Head of caudate nucleus (tissue), 42 donors: ENCODE results near the gene RTP1.
"Not testable (repeated sequence)": the region's sequence is repeated elsewhere in the genome, so short reads cannot be mapped to it uniquely, and the experiment has no call there.

Experiments used
- DNase-seq, 42 donors: peaks; one replicate each; pipeline versions ENCODE4 v3.0.0 to v3.0.0-alpha.2; 2020 to 2021; ENCODE audit warnings: mixed read lengths in 7 of 42
- intact Hi-C: fragments of 100-400 bp; cut with DNase I; formaldehyde crosslinking; loops from one replicate; pipeline ENCODE4 v1.15.0; 2022

The RTP1 gene

DNA sequence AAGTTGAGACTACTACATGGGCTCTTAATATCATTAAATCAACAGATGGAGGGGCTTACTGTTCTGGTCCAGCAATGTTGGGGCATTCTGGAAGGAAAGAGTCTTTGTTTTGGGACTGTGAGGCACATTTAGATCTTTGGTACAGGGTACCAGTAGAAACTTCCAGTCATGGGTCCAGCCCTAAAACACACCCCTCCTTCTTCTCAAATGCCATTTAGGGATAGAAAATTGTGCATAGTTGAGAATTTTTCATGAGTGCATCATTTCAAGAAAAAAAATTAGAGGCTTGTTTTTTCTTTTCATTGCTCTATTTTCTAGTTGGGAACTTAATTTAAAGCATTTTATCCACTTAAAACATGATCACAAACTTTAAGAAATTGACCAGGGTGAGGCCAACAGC lies 4.1 kb upstream of the RTP1 start:
- intact Hi-C loops = no loop called here
- no peak for DNase-seq

GRCh38 chr3:187196573-187197334 lies 532 bp upstream of the RTP1 start:
- peak in 3 of 42 donors; percentile 13 to 57 (median 55) for DNase-seq
- intact Hi-C loops = no loop called here

GRCh38 chr3:187198490-187198889 lies 1.2 kb downstream of the RTP1 start:
- intact Hi-C loops = no loop called here
- DNase-seq = no peak

GRCh38 chr3:187199463-187200050 lies 2.3 kb downstream of the RTP1 start:
- intact Hi-C loops, DNase-seq: not testable (repeated sequence)

DNA sequence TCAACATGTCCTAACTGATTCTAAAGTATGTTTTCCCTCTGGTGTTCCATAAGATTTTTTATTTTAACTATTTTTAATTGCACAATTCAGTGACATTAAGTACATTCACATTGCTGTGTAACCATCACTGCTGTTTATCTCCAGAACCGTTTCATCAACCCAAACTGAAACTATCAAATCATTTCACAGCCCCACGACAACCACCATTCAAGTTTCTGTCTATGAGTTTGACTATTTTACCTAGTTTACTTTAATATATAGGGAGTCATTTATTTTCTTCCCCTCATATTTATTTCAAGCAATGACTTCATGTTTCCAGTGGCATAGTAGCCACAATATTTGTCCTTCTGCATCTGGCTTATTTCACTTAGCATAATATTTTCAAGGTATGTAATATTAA lies 8.4 kb downstream of the RTP1 start:
- intact Hi-C loops = no loop called here

DNA sequence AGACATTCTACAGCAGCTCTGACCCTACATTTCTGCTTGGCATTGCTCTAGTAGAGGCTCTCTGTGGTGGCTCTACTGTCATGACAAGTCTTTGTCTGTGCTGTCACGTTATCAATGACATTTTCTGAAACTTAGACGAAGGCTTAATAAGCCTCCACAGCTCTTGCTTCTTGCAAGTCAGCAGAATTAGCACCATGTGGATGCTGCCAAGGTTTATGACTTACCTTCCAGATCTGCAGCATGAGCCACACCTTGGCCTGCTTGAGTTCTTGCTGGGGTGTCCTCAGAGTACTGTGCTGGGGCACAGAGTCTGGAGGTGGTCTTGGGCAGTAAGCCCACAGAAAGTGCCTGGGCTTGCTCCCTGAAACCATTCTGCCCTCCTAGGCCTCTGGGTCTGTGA lies 9.8 kb downstream of the RTP1 start:
- intact Hi-C loops = no loop called here
- DNase-seq = no peak

More for the DNA sequence above, 8.4 kb downstream of the RTP1 start:
- no peak for DNase-seq

GRCh38 chr3:187207624-187208023 lies 10.3 kb downstream of the RTP1 start:
- DNase-seq = no peak
- intact Hi-C loops = no loop called here

DNA sequence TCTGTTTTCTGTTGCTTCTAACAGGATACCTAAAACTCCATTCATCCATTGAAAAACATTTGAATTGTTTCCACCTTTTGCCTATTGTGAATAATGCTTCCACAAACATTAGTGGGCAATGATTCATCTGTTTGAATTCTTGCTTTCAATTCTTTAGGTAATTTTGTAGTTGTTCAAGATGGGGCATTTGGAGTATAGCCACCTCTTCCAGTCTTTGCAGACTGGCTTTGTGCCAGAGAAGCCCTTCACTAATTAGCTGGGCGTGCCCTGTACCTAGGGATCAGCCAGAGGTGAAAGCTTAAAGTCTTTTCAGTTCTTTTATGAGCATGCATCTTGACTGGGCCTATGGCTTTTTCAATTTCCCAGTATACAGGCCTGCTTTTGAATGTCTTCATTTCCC lies 10.9 kb downstream of the RTP1 start:
- intact Hi-C loops = no loop called here
- no peak for DNase-seq

- intact Hi-C loops = no loop called here
- DNase-seq = no peak
These were observed 12.2 kb downstream of the RTP1 start for GRCh38 chr3:187209491-187209890.

GRCh38 chr3:187210091-187210490 lies 12.8 kb downstream of the RTP1 start:
- no peak for DNase-seq
- intact Hi-C loops = loop anchor here (10.0 kb wide), 1 partner anchor 85 kb away; the partner anchor contains the start of gene MASP1

GRCh38 chr3:187210545-187211327 lies 13.4 kb downstream of the RTP1 start:
- intact Hi-C loops = loop anchor here (10.0 kb wide), 1 partner anchor 84 kb away; the partner anchor contains the start of gene MASP1
- DNase-seq = peak in 2 of 42 donors; percentile 17

GRCh38 chr3:187211532-187212195 lies 14.4 kb downstream of the RTP1 start:
- DNase-seq = no peak
- intact Hi-C loops = loop anchor here (10.0 kb wide), 1 partner anchor 83 kb away; the partner anchor contains the start of gene MASP1

GRCh38 chr3:187212196-187212545 lies 14.9 kb downstream of the RTP1 start:
- intact Hi-C loops = loop anchor here (10.0 kb wide), 1 partner anchor 83 kb away; the partner anchor contains the start of gene MASP1
- DNase-seq = no peak

DNA sequence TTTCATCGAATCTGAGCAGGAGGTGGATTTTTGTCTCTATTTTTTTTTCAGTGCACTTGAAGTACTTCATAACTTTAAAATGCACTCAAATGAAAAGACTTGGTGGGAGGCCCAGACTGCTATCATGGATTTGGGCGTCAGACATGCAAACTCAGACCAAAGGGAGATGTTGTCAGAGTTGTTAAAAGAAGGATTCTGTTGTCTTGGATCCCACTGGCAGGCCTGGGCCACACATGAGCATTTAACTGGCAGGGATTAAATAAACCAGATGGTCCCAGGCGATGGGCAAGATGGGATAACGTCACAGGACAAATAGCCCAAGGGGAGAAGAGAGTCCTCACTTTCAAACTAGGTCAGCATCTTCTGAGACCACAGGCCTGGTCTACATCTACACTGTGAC lies 15.4 kb downstream of the RTP1 start:
- no peak for DNase-seq
- intact Hi-C loops = loop anchor here (10.0 kb wide), 1 partner anchor 82 kb away; the partner anchor contains the start of gene MASP1

GRCh38 chr3:187213616-187214015 lies 16.3 kb downstream of the RTP1 start:
- no peak for DNase-seq
- intact Hi-C loops = loop anchor here (10.0 kb wide), 1 partner anchor 81 kb away; the partner anchor contains the start of gene MASP1

GRCh38 chr3:187215460-187215859 lies 18.2 kb downstream of the RTP1 start:
- intact Hi-C loops = loop anchor here (10.0 kb wide), 1 partner anchor 79 kb away; the partner anchor contains the start of gene MASP1
- DNase-seq = no peak

DNA sequence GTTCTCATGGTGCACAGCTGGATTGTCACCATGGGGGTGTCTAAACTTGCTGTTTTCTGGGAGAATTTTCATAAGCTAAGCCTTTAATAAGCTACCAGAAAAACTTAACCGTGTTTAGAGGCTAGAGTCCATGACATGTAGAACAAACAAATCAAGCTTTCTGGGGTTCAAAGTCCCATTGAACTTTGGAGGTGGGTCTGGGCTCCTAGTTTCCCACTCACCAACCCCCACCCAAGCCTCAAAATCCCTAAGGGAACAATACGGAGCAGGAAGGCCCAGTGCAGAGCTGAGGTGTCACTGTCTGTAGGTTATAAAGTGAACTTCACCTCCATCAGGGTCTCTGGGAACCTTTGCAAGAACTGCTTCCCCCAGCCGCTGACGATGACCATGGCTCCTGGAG lies 25.5 kb downstream of the RTP1 start:
- no peak for DNase-seq
- intact Hi-C loops = loop anchor here (5.0 kb wide), 1 partner anchor 460 kb away; no protein-coding TSS in a partner anchor

DNA sequence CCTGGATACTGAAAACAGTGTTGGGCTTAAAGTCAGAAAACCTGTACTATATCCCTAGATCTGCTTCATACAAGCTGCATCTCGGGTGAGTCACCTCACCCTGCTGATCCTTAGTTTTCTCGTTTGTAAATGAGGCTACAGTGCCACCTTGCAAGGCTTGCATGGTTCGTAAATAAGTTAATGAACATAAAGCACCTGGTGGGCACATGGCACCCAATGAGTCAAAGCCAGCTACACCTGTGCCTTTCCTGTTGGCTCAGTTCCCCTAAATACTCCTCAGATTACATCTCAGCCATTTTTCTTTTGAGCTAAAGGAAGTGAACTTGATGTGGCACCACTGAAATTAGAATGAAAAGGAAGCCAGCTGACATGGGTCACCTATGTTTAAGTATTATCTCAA lies 26.5 kb downstream of the RTP1 start:
- intact Hi-C loops = loop anchor here (5.0 kb wide), 1 partner anchor 459 kb away; no protein-coding TSS in a partner anchor

DNA sequence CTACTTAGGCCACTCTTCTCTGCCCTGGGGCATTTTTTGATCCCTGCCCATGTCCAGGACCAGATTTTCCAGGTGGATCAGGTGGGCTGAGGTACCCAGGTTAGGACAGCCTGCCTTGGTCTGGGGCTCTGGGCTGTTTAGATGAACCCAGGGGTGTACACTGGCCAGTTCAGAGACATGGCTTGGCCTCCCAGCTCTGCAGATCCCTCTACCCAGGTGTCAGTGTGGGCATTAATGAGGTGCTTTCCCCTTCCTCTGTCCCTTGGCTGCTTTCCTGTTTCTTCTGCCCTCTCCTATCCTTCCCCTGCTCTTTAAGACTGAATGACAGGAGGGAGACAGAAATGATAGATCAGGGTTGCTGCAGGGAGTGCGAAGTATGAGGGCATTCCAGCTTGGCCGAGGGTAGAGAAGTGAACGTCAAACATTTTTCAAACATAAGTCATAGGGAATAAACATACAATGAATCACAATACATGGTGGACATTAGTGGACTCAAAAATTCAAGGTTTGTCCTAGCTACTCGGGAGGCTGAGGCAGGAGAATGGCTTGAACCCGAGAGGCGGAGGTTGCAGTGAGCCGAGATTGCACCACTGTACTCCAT lies 30.5 kb downstream of the RTP1 start:
- intact Hi-C loops = no loop called here
- DNase-seq = no peak

More for the DNA sequence above, 26.5 kb downstream of the RTP1 start:
- DNase-seq = no peak
